AG09309 (cell line): ENCODE results near the gene AGXT.

Experiments used
- DNase-seq: peaks from one replicate; pipeline ENCODE4 v3.0.0-alpha.2; 2010; ENCODE audit warnings: low read depth
- H3K4me3 ChIP-seq: 2 replicates; pipeline ENCODE4 v1.5.1; 2011; ENCODE audit warnings: mild to moderate bottlenecking, low read depth, low read length, moderate library complexity; ENCODE audit not compliant: control insufficient read depth
- TF ChIP-seq, protein P1 (sequence below): IDR thresholded peaks from 2 replicates; pipeline ENCODE4 v1.5.1; 2011; ENCODE audit warnings: mild to moderate bottlenecking, low read depth, low read length, inconsistent platforms; ENCODE audit not compliant: insufficient read depth, control insufficient read depth; ENCODE audit errors: missing control alignments

Gene AGXT

DNA sequence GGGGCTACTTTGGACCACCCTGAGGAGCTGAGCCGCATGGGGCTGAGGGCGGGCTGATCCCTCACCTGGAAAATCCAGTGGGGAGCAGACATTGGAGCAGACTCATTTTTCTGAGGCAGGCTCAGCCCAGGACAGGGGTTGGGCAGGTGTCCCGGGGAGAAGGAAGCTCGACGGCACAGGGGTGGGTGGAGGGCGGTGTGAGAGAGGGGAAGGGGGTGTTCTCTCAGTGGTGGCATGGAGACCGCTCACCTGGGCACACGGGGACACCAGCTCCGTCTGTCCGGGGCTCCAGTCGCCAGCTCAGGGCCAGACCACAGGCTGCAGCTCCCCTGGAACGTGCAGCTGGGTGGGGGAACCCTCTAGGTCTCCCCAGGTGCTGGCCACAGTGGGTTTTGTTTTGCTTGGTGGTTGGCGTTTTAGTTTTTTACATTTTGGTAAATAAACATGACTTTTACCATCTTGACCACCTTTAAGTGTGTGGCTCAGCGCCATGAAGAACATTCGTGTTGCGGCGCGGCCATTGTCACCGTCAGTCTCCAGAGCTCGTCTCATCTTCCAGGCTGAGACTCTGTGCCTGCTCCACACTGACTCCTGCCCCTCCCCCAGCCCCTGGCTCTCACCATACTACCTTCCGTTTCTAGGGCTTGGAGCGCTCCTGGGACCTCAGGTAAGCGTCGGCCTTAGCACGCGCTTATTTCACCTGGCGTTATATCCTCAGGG, 31.7 kb downstream of the AGXT start:
- no peak overlapping the region for H3K4me3 ChIP-seq
- TF ChIP-seq, protein P1, sequence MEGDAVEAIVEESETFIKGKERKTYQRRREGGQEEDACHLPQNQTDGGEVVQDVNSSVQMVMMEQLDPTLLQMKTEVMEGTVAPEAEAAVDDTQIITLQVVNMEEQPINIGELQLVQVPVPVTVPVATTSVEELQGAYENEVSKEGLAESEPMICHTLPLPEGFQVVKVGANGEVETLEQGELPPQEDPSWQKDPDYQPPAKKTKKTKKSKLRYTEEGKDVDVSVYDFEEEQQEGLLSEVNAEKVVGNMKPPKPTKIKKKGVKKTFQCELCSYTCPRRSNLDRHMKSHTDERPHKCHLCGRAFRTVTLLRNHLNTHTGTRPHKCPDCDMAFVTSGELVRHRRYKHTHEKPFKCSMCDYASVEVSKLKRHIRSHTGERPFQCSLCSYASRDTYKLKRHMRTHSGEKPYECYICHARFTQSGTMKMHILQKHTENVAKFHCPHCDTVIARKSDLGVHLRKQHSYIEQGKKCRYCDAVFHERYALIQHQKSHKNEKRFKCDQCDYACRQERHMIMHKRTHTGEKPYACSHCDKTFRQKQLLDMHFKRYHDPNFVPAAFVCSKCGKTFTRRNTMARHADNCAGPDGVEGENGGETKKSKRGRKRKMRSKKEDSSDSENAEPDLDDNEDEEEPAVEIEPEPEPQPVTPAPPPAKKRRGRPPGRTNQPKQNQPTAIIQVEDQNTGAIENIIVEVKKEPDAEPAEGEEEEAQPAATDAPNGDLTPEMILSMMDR: no peak
- no peak for DNase-seq

DNA sequence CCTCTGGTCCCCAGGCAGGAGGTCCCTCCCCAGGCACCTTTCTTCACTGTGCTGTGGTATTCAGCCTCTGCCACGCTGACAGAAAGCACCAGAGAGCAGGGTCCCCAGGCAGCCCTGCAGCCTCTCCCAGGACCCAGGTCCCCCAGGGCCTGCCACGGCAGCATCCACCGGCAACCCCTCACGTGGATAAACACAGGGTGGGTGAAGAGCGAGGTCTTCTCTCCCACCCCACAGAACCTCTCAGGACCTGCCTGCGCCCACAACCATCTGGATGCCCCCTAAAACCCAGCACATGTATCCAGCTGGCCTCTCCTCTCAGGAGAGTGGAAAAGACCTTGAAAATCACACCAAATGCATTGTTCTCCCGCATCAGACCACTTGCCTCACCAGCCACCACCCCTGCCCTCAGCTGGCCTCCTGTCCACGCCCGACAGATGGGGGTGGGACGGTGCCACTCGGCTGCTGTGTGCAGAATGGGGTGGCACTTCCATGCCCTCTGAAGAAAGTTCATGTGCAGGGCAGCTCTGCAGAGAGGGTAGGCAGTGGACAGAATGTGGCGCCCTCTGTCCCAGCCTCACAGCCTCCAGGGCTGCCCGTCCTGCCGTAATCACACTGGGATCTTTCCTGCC, 33.5 kb downstream of the AGXT start:
- no peak for DNase-seq
- H3K4me3 ChIP-seq: no peak overlapping the region
- TF ChIP-seq, protein P1: no peak

DNA sequence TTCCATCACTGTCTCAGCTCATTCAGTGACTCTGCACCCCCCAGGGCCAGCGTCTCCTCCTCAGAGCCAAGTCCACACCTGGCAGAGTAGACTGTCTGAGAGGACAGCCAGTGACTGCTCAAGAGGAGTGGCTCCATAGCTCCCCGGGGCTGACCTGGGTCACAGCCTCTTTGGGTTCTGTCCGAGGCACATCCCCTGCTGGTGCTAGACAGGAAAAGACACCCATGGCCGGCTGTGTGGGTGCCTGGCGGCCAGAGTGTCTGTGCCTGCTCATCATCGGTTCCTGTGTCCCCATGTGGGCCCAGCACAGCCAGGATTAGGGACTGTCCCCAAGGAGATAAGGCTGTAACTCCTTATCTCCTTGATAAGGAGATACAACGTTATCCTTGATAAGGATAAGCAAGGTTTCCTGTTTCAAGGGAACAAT, 34.0 kb downstream of the AGXT start:
- no peak for DNase-seq
- no peak overlapping the region for H3K4me3 ChIP-seq
- TF ChIP-seq, protein P1: no peak

DNA sequence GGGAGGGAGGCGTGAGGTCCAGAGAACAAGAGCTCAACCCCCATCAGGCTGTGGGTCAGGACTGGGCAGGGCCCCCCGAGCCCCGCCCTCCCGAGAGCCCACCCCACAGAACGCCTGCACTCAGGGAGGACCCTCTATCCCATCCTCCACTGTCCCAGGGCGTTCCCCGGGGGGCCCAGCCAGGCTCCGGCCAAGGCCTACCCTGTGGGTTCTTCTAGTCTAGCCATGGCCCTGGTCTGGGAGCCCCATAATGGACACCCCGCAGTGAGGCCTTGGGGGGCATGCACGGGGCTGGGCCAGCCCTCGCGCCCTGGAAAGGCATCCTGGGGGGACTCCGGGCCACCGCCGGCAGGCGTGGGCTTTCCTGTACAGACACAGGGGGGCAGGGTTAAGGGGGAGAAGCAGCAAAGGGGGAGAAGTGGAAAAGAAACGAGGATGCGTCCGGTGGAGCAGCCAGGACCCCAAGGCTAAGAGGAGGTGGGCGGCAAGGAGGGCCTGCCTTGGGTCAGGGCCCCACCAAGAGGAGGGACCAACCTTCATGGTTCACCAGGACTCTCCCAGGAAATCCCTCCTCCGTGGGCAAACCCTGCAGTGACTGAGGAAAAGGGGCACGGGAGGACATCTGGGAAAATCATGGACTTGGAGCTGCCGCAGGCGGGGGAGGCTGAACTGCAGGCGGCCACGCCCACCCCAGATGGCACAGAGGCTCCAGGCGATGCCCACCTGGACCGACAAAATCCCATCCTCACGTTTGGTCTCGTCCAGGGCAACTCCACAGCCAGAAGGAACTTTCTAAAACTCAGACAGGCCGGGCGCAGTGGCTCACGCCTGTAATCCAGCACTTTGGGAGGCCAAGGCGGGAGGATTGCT, 34.8 kb downstream of the AGXT start:
- no peak for DNase-seq
- no peak overlapping the region for H3K4me3 ChIP-seq
- TF ChIP-seq, protein P1: no peak

DNA sequence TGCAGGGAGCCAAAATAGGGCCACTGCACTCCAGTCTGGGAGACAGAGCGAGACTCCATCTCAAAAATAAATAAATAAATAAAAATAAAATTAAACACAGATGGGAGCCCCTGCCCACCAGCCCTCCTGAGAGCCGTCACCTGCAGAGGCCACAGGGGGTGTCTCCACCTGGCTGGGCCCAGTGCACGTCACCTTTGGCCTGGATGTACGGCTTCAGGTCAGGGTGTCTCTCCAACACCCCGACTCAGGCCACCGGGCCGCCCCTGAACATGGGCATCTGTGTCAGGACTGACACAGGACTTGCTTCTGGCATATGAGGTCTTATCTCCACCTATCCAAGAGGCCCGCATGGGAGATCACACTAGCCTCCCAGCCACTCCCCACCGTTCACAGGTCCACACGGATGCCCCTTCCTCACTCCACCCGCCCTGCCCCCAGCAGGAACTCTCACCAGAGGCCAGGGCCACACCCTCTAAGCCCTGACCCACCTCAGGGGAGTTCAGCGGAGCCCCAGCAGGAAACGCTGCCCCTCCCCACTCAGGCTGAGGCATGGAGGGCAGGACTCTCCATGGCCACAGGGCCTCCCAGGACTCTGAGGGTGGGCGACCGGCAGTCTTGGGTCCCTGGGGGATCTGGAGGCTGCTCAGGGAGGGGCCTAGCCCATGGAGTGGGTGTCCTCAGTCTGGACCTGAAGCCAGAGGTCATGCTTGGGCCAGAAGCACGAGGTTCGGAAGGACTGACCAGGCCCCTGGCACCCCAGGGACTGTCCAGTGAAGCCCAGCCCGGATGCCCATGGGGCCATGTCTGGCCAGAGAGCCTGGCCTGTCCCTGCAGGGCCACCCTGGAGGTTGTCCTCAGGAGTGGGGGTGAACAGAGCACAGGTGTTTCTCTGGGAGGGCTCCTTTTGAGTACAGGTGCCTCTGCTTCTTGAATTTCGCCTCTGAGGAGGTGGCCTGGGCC, 35.9 kb downstream of the AGXT start:
- no peak overlapping the region for H3K4me3 ChIP-seq
- no peak for DNase-seq
- TF ChIP-seq, protein P1: no peak

DNA sequence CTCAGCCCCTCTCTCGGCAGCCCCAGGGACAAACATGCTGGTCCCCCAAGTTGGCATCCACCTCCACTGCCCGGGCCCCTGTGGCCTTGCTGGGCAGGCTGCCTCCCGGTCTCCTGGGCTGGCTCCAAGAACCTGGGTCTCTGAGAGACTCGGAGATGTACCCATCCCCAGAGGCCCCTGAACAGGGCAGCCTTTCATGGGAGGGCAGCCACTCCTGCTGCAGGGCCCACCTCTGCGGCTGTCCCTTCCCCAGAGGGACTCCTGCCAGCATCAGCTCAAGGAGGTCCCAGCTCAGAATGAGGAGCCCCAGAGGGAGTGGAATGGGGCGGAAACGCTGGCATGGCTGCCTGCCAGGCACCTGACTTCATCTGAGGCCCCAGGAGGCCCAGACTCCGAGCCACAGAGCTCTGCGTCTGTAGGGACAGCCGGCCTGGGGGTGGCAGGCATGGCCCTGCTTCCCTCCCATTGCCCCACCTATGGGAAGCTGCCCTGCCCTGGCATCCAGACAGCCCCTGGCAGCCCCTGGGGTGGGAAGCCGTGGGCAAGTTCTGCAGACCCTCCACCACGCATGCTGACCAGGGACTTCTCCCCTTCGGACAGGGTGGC, 36.7 kb downstream of the AGXT start:
- H3K4me3 ChIP-seq: no peak overlapping the region
- TF ChIP-seq, protein P1: no peak
- no peak for DNase-seq
